Stimulated activated naive B cell treated with anti-CD40 and anti-IgM and Interleukin-4, amounts not matched to agents 10 μg/mL and 1 μg/mL and 100 μg/mL, for 72 hours (primary cell): ENCODE data around the gene FRYL.
A peak's percentile ranks its signal among the peaks of the same experiment; 100 is the strongest.

Experiments used
- ATAC-seq, 2 donors: fragments of 150-1000 bp; cut with Tn5 transposase; replicated peaks; 2 replicates each; pipeline ENCODE4 v1.10.0; 2021; ENCODE audit warnings: moderate library complexity in 1 of 2
- DNase-seq: peaks from one replicate; pipeline ENCODE4 v3.0.0; 2021
- H3K27ac Mint-ChIP-seq: one replicate; pipeline ENCODE4 v1.8.0; 2022; ENCODE audit warnings: mild to moderate bottlenecking, mixed read lengths
- H3K27me3 Mint-ChIP-seq, 2 donors: one replicate each; pipeline ENCODE4 v1.8.0; 2022; ENCODE audit warnings: mixed read lengths in 2 of 2
- H3K36me3 Mint-ChIP-seq, 2 donors: one replicate each; pipeline ENCODE4 v1.8.0; 2022; ENCODE audit warnings: mixed read lengths in 2 of 2, mild to moderate bottlenecking in 1 of 2
- H3K4me1 Mint-ChIP-seq, 2 donors: one replicate each; pipeline ENCODE4 v1.8.0; 2022; ENCODE audit warnings: mixed read lengths in 2 of 2, mild to moderate bottlenecking in 1 of 2
- H3K4me3 Mint-ChIP-seq, 2 donors: one replicate each; pipeline ENCODE4 v1.8.0; 2022; ENCODE audit warnings: mild to moderate bottlenecking in 2 of 2, mixed read lengths in 2 of 2, moderate library complexity in 1 of 2
- H3K9me3 Mint-ChIP-seq, 2 donors: one replicate each; pipeline ENCODE4 v1.8.0; 2022; ENCODE audit warnings: mixed read lengths in 2 of 2, mild to moderate bottlenecking in 1 of 2

The FRYL gene

DNA sequence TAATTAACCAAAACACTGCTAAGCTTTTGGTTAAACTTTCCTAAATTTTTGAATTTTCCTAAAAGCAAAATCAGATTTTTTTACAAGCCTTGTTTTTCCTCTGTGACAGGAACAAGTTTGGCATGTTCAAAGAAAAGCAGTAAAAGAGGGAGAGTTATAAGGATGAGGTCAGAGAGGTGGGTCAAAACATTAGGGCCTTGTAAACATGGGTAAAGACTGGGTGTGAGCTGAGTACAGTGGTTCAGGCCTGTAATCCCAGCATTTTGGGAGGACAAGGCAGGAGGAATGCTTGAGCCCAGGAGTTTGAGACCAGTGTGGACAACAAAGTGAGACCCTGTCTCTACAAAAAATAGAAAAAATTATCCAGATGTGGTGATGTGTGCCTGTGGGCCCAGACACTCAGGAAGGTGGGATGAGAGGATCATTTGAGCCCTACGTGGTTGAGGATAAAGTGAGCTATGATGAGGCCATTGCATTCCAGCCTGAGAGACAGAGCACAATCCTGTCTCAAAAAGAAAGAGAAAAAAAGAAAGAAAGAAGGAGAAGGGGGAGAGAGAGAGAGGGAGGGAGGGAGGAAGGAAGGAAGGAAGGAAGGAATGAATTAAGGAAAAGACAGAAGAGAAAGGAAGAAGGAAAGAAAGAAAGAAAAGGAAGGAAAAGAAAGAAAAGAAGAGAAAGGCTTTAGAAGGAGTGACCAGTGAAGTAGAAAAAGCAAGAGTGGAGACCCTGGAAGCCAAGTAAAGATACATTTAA, 17.0 kb upstream of the FRYL start:
- H3K4me3 Mint-ChIP-seq, result no peak overlapping the region
- H3K4me1 Mint-ChIP-seq, result peaks cover 35 to 54% of the 10 kb centered on the region in 2 donors
- no peak overlapping the region for H3K27ac Mint-ChIP-seq
- DNase-seq (no peak), ATAC-seq (no peak)
- peaks cover 0 to 7% of the 10 kb centered on the region in 2 donors for H3K27me3 Mint-ChIP-seq
- no peaks in the 10 kb centered on the region for H3K36me3 Mint-ChIP-seq
- H3K9me3 Mint-ChIP-seq, result peaks cover 0 to 3% of the 10 kb centered on the region in 2 donors

DNA sequence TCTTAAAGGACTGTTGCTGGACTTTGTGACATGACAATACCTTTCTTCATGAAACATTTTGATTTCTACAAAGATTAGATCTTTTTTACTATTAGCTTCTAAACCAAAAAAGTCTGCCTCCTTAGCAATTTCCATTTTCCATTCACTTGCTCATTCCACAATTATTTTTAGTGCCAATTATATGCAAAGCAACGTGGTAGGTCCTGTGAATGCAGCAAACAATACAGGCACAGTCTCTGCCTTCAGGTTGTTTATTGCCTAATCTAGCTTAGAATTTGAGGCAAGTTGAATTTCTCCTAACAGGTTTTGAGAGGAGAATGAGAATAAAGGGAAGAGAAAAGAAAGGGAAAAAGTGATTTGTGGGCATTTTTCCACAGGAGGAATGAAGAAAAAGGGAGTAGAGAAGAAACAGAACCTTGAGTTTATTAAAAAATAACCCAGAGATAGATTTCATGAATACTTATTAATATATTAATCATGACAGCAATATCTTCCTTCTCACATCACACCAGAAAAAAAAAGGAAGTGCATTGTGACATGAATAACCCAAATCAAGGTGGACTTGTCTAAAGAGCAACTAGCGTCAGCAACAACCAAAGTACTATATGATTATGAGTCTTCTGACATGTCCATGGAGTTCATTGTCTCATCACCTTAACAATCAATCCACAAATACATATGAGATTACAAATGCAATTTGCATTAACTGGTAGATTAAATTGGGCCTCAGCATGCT, 16.3 kb upstream of the FRYL start:
- H3K36me3 Mint-ChIP-seq, result no peaks in the 10 kb centered on the region
- H3K9me3 Mint-ChIP-seq, result peaks cover 0 to 3% of the 10 kb centered on the region in 2 donors
- no peak for DNase-seq
- H3K4me3 Mint-ChIP-seq, result no peak overlapping the region
- no peak overlapping the region for H3K27ac Mint-ChIP-seq
- ATAC-seq, result no peak
- peaks cover 31 to 50% of the 10 kb centered on the region in 2 donors for H3K4me1 Mint-ChIP-seq
- peaks cover 0 to 7% of the 10 kb centered on the region in 2 donors for H3K27me3 Mint-ChIP-seq

DNA sequence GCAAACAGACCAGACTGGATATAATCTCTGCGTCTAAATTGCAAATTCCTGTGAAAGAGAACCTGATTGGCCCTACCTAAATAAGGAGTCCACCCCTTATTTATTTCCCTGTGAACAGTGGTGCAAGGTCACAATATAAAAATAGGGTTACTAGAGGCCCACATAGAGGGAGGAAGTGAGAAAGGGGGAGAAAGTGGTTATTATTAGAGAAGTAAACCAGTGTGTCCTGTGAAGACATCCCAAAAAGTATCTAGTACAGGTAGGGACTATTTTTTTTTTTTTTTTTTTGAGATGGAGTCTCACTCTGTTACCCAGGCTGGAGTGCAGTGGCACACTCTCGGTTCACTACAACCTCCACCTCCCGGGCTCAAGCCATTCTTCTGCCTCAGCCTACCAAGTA, 15.0 kb upstream of the FRYL start:
- DNase-seq (no peak), ATAC-seq (peak; percentile 34 to 44)
- H3K4me3 Mint-ChIP-seq, result peak overlapping the region in 1 of 2 donors; percentile 21
- H3K27me3 Mint-ChIP-seq, result peaks cover 0 to 7% of the 10 kb centered on the region in 2 donors
- H3K4me1 Mint-ChIP-seq, result peaks cover 31 to 50% of the 10 kb centered on the region in 2 donors
- peaks cover 0 to 3% of the 10 kb centered on the region in 2 donors for H3K9me3 Mint-ChIP-seq
- H3K27ac Mint-ChIP-seq, result peak overlapping the region; percentile 57
- no peaks in the 10 kb centered on the region for H3K36me3 Mint-ChIP-seq

DNA sequence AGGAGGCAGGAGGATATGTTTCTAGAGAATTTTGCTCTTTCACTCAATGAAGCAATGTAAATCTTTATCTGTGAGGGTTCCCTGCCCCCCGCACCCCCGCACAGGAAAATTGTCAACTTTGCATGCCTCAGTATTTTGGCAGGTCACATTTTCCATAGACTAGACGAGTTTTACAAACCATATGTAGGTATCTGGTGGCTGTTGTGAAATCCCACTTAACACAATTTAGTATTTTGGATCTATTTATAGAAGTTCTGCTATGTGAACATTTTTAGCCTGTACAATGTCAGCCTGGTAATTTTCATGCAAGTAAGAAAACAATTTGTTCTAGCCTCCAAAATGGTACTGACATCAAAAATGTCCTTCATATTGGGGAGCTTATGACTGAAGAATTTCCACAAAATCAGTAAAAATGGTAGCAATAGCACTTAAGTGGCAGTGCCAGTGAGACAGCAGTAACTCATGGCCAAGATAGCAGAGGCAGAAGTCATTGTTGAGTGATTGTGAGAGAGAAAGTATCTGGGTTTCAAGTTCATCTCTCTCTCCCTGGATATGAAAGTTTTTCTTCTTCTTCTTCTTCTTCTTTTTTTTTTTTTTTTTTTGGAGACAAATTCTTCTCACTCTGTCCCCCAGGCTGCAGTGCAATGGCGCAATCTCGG, 12.4 kb upstream of the FRYL start:
- Mint-ChIP-seq H3K27me3 (no peaks in the 10 kb centered on the region), H3K4me1 (peaks cover 22 to 39% of the 10 kb centered on the region in 2 donors), H3K36me3 (no peaks in the 10 kb centered on the region), H3K9me3 (peaks cover 0 to 3% of the 10 kb centered on the region in 2 donors), H3K27ac (peak overlapping the region; percentile 47), H3K4me3 (peak overlapping the region; percentile 6 to 30)
- DNase-seq (no peak), ATAC-seq (peak; percentile 80 to 84)

DNA sequence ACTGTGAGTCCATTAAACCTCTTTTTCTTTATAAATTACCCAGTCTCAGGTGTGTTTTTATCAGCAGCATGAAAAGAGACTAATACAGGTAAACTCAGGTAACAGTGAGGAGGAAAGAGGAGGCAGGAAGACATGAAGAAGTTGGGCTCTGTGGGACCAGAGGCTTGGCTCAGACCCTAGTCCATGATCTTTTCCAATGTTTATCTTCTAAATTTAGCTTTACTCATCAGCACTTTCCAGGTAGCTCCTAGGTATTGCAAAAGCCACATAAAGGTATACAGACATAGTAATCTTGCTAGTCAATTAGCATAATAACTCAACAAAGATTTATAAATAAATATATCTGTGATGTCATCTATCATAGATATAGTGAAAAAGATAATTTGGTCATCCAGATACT, 11.2 kb upstream of the FRYL start:
- Mint-ChIP-seq H3K4me3 (no peak overlapping the region), H3K4me1 (peaks cover 19 to 30% of the 10 kb centered on the region in 2 donors), H3K9me3 (no peaks in the 10 kb centered on the region), H3K36me3 (no peaks in the 10 kb centered on the region), H3K27ac (no peak overlapping the region), H3K27me3 (no peaks in the 10 kb centered on the region)
- DNase-seq, result no peak
- ATAC-seq, result no peak

DNA sequence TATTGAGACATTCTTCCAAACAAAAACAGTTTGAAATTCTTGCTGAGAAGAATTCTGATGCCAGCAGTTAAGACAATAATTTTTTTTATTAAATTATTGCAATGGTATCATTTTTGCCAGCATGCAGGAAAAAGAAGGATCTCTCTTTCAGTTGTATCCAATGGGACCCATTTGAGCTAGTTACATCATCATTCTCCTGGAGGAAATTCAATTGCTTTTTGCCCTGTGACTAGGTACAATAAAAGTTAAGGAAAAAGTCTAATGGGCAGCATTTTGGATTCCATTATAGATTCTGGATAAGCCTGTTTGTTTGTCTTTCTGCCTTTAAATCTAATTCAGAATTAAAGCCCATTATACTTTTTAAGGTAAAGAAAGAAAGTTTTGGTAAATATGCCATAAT, 10.5 kb upstream of the FRYL start:
- no peak overlapping the region for H3K4me3 Mint-ChIP-seq
- H3K4me1 Mint-ChIP-seq, result peaks cover 18 to 26% of the 10 kb centered on the region in 2 donors
- no peaks in the 10 kb centered on the region for H3K27me3 Mint-ChIP-seq
- DNase-seq (no peak), ATAC-seq (no peak)
- no peaks in the 10 kb centered on the region for H3K36me3 Mint-ChIP-seq
- no peak overlapping the region for H3K27ac Mint-ChIP-seq
- H3K9me3 Mint-ChIP-seq, result no peaks in the 10 kb centered on the region

DNA sequence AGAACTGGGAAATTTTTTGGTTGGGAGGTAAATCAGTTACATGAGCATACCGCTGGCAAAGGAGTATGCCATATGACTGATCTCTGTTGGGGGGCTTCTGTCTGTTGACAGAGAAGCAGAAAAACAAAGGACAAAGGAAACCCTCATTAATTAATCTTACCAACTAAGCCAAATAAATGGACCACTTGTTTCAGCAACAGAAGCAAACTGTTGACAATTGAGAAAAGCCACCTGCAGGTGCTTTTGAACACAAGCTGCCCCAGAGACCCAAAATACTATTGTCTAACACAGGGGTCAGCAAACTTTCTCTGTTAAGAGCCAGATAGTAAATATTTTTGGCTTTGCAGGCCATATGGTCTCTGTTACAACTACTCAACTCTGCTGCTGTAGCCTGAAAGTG, 7.0 kb upstream of the FRYL start:
- Mint-ChIP-seq H3K27me3 (no peaks in the 10 kb centered on the region), H3K36me3 (no peaks in the 10 kb centered on the region), H3K27ac (no peak overlapping the region), H3K4me1 (peaks cover 0 to under 1% of the 10 kb centered on the region in 2 donors), H3K9me3 (no peaks in the 10 kb centered on the region), H3K4me3 (no peak overlapping the region)
- DNase-seq (no peak), ATAC-seq (no peak)

DNA sequence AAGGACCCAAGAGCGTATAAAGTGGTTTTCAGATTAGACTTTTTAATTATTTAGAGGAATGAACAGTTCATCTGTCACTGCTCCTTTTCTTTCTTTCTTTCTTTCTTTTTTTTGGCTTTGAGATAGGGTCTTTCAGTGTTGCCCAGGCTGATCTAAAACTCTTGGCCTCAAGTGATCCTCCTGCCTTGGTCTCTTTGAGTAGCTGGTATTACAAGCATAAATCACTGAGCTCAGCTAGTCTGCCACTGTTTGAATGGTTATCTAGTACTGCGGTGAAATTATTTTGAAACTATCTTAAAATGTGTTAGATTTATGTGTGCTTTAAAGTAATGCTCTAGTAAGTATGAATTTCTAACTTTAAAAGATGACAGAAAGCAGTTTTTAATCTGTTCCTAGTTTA, 6.5 kb upstream of the FRYL start:
- Mint-ChIP-seq H3K4me1 (peaks cover 0 to 2% of the 10 kb centered on the region in 2 donors), H3K27me3 (no peaks in the 10 kb centered on the region), H3K4me3 (no peak overlapping the region), H3K9me3 (no peaks in the 10 kb centered on the region), H3K36me3 (no peaks in the 10 kb centered on the region), H3K27ac (no peak overlapping the region)
- ATAC-seq, result no peak
- no peak for DNase-seq

DNA sequence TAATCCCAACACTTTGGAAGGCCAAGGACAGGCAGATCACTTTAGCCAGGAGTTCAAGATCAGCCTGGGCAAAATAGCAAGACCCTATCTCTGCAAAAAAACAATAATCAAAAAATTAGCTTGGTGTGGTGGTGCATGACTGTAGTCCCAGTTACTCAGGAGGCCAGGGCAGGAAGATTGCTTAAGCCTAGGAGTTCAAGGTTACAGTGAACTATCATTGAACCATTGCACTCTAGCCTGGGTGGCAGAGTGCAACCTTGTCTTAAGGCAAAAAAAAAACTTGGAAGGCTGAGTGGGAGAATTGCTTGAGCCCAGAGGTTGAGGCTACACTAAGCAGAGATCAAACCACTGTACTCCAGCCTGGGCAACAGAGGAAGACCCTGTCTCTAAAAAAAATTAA, 5.2 kb upstream of the FRYL start:
- ATAC-seq (no peak), DNase-seq (no peak)
- no peak overlapping the region for H3K27ac Mint-ChIP-seq
- H3K4me1 Mint-ChIP-seq, result peaks cover 3 to 9% of the 10 kb centered on the region in 2 donors
- H3K4me3 Mint-ChIP-seq, result no peak overlapping the region
- no peaks in the 10 kb centered on the region for H3K27me3 Mint-ChIP-seq
- H3K36me3 Mint-ChIP-seq, result no peaks in the 10 kb centered on the region
- no peaks in the 10 kb centered on the region for H3K9me3 Mint-ChIP-seq

DNA sequence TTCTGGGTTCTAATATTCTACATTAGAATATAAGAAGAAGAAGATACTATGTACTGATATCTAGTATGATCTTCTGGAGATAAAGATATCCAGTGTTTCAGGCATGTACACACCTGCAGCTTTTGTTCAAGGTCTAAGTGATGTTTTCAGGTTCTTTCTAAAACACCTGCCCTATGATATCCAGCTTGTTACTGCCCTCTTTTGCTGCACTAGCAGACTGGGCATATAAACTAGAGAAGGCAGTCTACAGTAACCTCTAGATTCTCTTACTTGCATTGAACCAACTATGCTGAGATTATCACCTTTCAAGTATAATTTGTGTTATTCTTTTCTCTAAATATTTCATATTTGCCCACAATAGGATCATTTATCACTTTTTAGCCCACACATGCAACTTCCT, 1.9 kb upstream of the FRYL start:
- peaks cover 8 to 28% of the 10 kb centered on the region in 2 donors for H3K4me1 Mint-ChIP-seq
- H3K27me3 Mint-ChIP-seq, result no peaks in the 10 kb centered on the region
- DNase-seq (no peak), ATAC-seq (no peak)
- H3K27ac Mint-ChIP-seq, result no peak overlapping the region
- no peak overlapping the region for H3K4me3 Mint-ChIP-seq
- no peaks in the 10 kb centered on the region for H3K36me3 Mint-ChIP-seq
- no peaks in the 10 kb centered on the region for H3K9me3 Mint-ChIP-seq

DNA sequence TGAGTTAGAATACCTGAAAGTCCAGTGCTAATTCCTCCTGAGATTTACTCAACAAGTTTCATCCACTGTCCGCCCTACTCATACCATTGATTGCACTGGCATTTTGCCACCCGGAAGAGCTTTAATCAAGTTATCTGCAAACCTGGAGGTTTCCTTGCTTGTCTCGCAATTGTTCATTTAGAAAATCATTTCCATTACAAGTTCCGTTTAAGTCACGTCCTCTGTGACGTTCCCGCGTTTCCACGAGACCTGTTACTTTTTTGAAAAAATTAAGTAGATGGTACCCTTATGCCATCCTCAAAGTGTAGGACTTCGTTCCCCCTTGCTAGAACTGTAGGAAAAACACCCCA, 761 bp upstream of the FRYL start:
- Mint-ChIP-seq H3K36me3 (no peaks in the 10 kb centered on the region), H3K4me3 (peak overlapping the region; percentile 92), H3K27me3 (no peaks in the 10 kb centered on the region), H3K27ac (peak overlapping the region; percentile 95), H3K9me3 (no peaks in the 10 kb centered on the region), H3K4me1 (peaks cover 11 to 40% of the 10 kb centered on the region in 2 donors)
- ATAC-seq (peak; percentile 6 to 9), DNase-seq (no peak)

DNA sequence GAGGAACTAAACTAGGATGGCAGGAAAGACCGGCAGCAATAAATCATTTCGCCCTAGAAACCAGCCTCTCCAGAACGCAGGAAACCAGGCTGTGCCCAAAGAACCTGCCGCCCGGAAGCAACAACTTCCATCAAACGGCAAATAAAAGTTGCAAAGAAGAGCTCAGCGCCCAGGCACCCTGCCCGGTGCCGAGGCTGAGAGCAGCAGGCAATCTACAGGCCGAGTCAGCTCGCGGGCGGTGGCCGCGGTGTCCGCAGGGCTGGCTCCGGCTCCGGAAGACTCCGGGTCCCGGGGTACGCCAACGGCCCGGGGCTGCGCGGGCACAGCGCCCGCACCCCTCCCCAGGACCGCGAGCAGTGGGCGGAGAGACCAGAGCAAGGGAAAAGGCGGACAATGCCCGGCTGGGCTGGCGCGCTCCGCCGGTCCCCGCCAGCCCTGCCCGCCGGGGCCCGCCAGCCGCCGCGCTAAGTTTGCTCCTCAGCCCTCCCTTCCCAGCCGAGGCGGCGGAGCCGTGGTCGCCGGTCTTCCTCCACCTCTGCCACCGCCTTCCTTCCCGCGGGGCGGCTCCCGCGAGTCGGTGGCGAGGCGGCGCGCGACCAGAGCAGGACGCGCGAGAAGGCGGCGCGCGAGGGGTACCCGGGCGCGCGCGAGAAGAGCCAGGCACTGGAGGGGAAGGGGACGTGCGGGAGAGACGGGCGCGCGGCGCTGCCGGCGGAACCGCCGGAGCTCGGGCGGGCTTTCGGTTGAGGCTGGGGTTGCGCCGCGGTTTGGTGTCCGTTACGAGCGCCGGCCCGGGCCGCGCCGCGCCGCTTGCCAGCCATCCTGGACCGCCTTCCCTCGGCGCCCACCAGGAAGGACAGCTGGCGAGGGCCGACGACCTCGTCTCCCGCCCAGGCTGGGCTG, 733 bp downstream of the FRYL start:
- DNase-seq (peak; percentile 62), ATAC-seq (peak; percentile 47 to 48)
- Mint-ChIP-seq H3K36me3 (no peaks in the 10 kb centered on the region), H3K27me3 (no peaks in the 10 kb centered on the region), H3K4me1 (peaks cover 11 to 51% of the 10 kb centered on the region in 2 donors), H3K9me3 (no peaks in the 10 kb centered on the region), H3K27ac (peak overlapping the region; percentile 84), H3K4me3 (peak overlapping the region; percentile 92)

DNA sequence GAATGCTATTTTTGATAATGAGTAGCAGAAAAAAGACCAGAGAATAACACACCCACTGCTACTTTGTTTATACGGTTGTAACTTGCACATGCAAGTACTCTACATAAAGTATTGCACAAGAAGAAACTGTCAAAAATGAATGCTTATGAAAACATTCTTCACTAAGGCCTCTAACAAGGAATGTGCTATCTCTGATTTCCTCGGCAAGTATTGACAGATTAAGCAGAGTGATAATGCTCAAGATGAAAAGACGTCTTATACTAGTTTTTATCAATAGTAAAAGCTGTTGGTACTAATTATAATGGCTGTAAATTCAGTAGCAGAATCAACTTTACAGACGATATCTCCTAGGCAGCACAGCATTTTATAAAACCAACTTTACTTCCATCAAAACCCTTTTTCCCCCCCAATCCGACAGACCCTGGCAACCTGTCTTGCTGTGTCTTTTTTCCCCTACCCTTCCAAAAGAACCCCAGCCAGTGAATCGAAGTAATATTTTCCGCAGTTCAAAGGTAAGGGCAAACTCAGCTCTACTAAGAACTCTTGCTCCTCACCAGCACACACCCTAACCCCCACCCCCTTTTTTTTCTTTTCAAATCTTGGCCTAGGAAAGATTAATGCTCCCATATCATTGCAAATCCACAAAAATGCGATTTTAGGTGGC, 1.5 kb downstream of the FRYL start:
- DNase-seq (no peak), ATAC-seq (no peak)
- H3K9me3 Mint-ChIP-seq, result no peaks in the 10 kb centered on the region
- H3K4me1 Mint-ChIP-seq, result peaks cover 12 to 54% of the 10 kb centered on the region in 2 donors
- H3K36me3 Mint-ChIP-seq, result no peaks in the 10 kb centered on the region
- H3K27ac Mint-ChIP-seq, result peak overlapping the region; percentile 84
- H3K27me3 Mint-ChIP-seq, result no peaks in the 10 kb centered on the region
- H3K4me3 Mint-ChIP-seq, result peak overlapping the region; percentile 87 to 92
